ENCODE results near the gene TRIM72.
"Not testable (repeated sequence)": the region's sequence is repeated elsewhere in the genome, so short reads cannot be mapped to it uniquely, and the experiment has no call there.

TRIM72 gene

DNA sequence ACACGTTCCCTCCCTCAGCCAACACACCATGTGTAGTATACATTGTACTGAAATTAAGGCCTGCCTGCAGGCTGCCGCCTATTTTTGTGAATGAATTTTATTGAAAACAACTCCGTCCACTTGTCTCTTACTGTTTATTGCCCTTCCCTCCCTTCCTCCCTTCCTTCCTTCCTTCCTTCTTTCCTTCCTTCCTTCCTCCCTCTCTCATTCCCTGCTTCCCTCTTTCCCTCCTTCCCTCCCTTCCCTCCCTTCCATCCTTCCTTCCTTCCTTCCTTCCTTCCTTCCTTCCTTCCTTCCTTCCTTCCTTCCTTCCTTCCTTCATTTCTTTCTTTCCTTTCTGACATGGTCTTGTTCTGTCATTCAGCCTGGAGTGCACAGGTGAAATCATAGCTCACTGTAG is 48.2 kb downstream of the TRIM72 start:
- no peak for DNase-seq

DNA sequence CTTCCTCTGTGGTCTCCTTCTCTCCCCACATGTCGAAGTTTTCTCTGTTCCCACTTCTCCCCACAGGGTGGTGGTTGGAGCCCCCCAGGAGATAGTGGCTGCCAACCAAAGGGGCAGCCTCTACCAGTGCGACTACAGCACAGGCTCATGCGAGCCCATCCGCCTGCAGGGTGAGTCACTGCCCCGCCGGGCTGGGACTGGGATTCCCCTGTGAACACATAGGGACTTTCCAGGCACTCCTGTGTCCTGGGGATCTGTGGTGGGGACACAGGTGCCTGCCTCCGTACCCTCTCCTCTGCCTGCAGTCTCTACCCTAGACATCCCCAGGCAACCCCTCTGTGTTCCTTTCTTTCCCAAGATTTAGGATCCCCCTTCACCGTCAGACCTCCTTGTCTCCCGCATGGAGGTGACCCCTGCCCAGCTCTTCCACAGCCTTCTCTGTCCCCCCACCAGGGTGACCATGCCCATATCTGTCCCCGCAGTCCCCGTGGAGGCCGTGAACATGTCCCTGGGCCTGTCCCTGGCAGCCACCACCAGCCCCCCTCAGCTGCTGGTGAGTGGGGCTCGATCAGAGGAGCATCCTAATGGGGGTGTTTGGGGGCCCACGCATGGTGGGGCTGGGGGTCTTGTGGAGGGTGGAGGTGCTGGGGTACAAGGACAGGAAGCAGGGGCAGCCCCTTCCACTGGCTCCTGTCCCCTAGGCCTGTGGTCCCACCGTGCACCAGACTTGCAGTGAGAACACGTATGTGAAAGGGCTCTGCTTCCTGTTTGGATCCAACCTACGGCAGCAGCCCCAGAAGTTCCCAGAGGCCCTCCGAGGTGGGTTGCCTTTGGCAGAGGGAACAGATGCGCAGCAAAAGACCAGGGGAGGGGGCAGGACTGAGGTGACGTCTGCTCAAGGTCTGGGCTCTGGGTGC is 51.7 kb downstream of the TRIM72 start:
- no peak for DNase-seq

DNA sequence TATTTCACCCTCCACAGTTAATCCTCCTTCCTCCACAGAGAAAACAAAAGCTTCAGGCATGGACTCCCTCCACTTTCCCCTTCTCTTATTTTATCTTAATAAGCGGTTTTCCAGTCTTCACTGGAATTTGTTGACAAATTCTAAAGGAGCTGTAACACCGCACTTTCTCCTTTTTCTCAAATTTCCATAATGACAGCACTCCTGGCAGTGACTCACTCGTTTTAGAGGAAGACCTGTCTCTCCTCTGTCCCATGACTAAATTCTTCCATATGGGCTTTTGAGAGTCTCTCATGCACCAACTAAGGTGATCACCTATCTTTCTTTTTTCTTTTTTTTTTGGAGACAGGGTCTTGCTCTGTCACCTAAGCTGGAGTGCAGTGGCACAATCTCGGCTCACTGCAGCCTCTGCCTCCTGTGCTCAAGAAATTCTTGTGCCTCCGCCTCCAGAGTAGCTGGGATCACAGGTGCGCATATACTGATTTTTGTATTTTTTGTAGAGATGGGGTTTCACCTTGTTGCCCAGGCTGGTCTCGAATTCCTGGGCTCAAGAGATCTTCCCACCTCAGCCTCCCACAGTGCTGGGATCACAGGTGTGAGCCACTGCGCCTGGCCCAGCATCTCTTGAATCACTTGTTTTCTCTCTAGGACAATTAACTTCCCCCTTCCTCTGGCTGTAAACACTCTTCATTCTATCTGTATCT is 53.6 kb downstream of the TRIM72 start:
- no peak for DNase-seq

GRCh38 chr16:31268033-31268365 is 54.1 kb downstream of the TRIM72 start:
- DNase-seq = no peak

GRCh38 chr16:31268891-31269290 is 55.0 kb downstream of the TRIM72 start:
- no peak for DNase-seq

GRCh38 chr16:31269541-31269940 is 55.6 kb downstream of the TRIM72 start:
- no peak for DNase-seq

DNA sequence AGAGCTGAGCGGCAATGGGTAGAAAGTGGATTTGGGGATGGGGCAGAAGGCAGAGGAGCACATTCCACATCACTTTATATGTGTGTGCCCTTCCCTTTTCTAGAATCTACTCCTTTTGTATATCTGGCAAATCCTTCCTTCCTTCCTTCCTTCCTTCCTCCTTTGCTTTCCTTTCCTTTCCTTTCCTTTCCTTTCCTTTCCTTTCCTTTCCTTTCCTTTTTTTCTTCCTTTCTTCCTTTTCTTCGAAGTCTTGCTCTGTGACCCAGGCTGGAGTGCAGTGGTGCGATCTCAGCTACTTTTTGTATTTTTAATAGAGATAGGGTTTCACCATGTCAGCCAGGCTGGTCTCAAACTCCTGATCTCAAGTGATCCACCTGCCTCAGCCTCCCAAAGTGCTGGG is 56.1 kb downstream of the TRIM72 start:
- DNase-seq = not testable (repeated sequence)

- DNase-seq = no peak
Observed at GRCh38 chr16:31270795-31271194, 56.9 kb downstream of the TRIM72 start.

DNA sequence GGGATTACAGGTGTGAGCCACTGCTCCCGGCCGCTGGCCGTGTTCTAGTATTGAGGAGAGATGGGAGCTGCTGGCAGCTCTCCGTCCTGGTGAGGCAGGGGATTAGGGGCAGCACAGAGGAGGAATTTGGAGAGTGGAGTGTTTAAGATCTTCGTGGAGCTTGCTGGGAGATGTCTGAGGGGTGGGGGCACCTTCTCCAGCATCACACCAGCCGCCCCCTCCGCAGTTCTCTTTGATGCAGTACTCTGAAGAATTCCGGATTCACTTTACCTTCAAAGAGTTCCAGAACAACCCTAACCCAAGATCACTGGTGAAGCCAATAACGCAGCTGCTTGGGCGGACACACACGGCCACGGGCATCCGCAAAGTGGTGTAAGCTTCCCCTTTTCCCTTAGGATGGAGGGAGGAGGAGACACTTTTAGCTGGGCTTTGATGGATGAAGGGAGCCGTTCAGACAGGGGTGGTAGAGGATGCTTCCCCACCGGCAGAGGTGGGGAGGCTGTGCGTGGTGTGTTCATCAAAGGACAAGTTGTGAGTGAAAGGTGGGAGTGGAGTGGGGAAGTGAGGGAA is 57.8 kb downstream of the TRIM72 start:
- no peak for DNase-seq

- DNase-seq = no peak
Observed at GRCh38 chr16:31273187-31273586, 59.3 kb downstream of the TRIM72 start.

DNA sequence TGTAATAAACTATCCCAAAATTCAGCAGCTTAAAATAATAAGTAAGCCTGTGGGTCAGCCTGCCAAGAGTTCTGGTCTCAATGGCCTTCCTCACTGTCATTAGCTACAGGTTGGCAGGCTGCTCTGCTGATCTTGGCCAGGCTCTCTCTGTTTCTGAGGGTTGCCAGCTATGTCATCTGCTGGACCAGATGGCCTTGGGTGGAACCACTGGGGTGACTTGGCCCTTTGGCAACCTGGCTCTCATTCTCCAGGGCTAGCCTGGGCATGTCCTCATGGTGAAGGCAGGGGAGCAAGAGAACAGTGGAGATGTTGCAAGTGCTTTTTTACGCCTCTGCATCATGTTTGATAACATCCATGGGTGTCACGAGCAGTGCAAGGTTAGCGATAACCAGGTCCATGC is 59.8 kb downstream of the TRIM72 start:
- no peak for DNase-seq

GRCh38 chr16:31274831-31275816 is 61.2 kb downstream of the TRIM72 start:
- DNase-seq = no peak

GRCh38 chr16:31276600-31276999 is 62.7 kb downstream of the TRIM72 start:
- DNase-seq = no peak

DNA sequence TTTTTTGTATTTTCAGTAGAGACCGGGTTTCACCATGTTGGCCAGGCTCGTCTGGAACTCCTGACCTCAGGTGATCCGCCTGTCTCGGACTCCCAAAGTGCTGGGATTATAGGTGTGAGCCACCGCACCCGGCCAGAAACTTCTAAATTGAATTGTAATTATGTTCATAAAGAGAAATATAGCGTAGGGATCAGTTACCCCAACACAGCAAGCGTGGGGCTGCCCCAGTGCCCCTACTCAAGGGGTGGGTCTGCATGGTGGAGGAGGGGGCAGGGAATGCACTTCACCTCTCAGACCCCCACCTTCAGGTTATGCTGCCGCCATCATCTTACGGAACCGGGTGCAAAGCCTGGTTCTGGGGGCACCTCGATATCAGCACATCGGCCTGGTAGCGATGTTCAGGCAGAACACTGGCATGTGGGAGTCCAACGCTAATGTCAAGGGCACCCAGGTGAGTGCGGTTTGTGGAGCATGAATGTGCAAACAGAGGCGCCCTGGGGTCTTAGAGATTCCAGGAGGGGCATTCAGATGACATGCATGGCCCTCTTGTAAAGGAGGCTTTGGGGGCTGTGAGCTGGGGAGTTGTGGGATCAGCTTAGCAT is 63.8 kb downstream of the TRIM72 start:
- DNase-seq = no peak

- DNase-seq = not testable (repeated sequence)
Observed at GRCh38 chr16:31278853-31279252, 64.9 kb downstream of the TRIM72 start.
